Heart left ventricle (tissue), 13 donors: ENCODE measurements around the gene RAB11A.

Experiments used
- POLR2A ChIP-seq, 2 donors: fragments of 450-650 bp; IDR thresholded peaks; one replicate each; pipeline ENCODE4 v1.6.1; 2017; ENCODE audit warnings: antibody characterized with exemption in 2 of 2, mild to moderate bottlenecking in 2 of 2, moderate library complexity in 2 of 2
- TF ChIP-seq, protein P1 (sequence below), 12 donors: fragments of 200-600 bp; sonication (generic) in 4 of 12; IDR thresholded peaks; one replicate each; pipeline versions ENCODE4 v1.5.0 to v1.8.0; 2018 to 2022; ENCODE audit warnings: antibody characterized with exemption in 12 of 12, mild to moderate bottlenecking in 5 of 12
- donor health status: ischemic (EF 13 %, LVEDD 7.1; RV severe dilation, severe dysfunction).
- donor health status: DM: no; HTN: yes; CAD: no.
- donor health status: DM: no; HTN: no; CAD: no.
- donor health status: ischemic (EF 25% LVEDD 6.9; RV normal size, moderate dysfunction).
- donor health status: ischemic (EF 25% LVEDD 5.7; RV mildly dilated, moderate dysfunction).
- donor health status: ischemic (EF 35%, LVEDD 5.7; RV mildly dilated, moderate dysfunction).
- donor health status: nonischemic (EF 11% LVEDD 7.7; RV severe dilation, severe dysfunction).
- donor health status: DM: yes; HTN: yes; CAD: no.
- donor health status: PGD.
- donor health status: ischemic (EF 29% LVEDD 5.4; RV normal size, mild dysfunction).
- donor health status: nonischemic (EF 23%, LVEDD 6.1; RV moderate dilation, normal function).

DNA sequence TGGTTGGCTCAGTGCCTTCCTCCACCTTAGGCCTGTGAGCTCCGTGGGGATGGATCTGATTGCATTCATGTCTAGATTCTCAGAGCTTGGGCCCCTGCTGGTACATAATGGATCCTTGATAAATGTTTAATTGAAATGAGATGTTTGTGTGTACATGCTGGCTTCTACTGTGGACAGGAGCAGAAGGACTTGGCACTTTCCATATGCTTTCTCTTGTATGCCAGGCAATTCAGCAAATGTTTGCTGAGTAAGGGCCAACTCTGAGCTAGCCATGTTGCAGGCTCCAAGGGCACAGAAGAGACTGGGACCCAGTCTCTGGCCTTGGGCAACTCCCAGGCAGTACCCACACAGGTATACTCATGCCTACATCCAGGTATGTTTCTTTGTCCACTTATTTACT, 67.0 kb downstream of the RAB11A start:
- TF ChIP-seq, protein P1, sequence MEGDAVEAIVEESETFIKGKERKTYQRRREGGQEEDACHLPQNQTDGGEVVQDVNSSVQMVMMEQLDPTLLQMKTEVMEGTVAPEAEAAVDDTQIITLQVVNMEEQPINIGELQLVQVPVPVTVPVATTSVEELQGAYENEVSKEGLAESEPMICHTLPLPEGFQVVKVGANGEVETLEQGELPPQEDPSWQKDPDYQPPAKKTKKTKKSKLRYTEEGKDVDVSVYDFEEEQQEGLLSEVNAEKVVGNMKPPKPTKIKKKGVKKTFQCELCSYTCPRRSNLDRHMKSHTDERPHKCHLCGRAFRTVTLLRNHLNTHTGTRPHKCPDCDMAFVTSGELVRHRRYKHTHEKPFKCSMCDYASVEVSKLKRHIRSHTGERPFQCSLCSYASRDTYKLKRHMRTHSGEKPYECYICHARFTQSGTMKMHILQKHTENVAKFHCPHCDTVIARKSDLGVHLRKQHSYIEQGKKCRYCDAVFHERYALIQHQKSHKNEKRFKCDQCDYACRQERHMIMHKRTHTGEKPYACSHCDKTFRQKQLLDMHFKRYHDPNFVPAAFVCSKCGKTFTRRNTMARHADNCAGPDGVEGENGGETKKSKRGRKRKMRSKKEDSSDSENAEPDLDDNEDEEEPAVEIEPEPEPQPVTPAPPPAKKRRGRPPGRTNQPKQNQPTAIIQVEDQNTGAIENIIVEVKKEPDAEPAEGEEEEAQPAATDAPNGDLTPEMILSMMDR (IDR thresholded peaks at IDR 0.05), result no peak
- no peak for TF ChIP-seq POLR2A (IDR thresholded peaks at IDR 0.05)
